HG02571 (cell line): ENCODE data around the gene GBP7.
A peak's percentile ranks its signal among the peaks of the same experiment; 100 is the strongest.

Experiments used
- ATAC-seq: cut with Tn5 transposase; IDR thresholded peaks from one replicate; pipeline ENCODE4 v1.9.1; 2021; ENCODE audit warnings: mild to moderate bottlenecking, moderate library complexity; ENCODE audit not compliant: unreplicated experiment

Gene GBP7

GRCh38 chr1:89125240-89125912 lies 50.4 kb downstream of the GBP7 start:
- ATAC-seq, result peak; percentile 34

- no peak for ATAC-seq
Measured at GRCh38 chr1:89121641-89122040, 54.2 kb downstream of the GBP7 start.

- no peak for ATAC-seq
Measured at GRCh38 chr1:89114662-89115061, 61.1 kb downstream of the GBP7 start.

- no peak for ATAC-seq
Measured at GRCh38 chr1:89112871-89113613, 62.8 kb downstream of the GBP7 start.

GRCh38 chr1:89104687-89105086 lies 71.1 kb downstream of the GBP7 start:
- no peak for ATAC-seq

GRCh38 chr1:89104147-89104546 lies 71.7 kb downstream of the GBP7 start:
- ATAC-seq, result no peak

- ATAC-seq, result no peak
Measured at GRCh38 chr1:89102021-89102420, 73.8 kb downstream of the GBP7 start.

- no peak for ATAC-seq
Measured at GRCh38 chr1:89100412-89100811, 75.4 kb downstream of the GBP7 start.

GRCh38 chr1:89098857-89099256 lies 76.9 kb downstream of the GBP7 start:
- ATAC-seq, result no peak

- no peak for ATAC-seq
Measured at GRCh38 chr1:89095737-89096136, 80.1 kb downstream of the GBP7 start.

GRCh38 chr1:89089962-89090361 lies 85.8 kb downstream of the GBP7 start:
- no peak for ATAC-seq

- ATAC-seq, result no peak
Measured at GRCh38 chr1:89088572-89088971, 87.2 kb downstream of the GBP7 start.

GRCh38 chr1:89087241-89087640 lies 88.6 kb downstream of the GBP7 start:
- ATAC-seq, result no peak

GRCh38 chr1:89085781-89086180 lies 90.0 kb downstream of the GBP7 start:
- ATAC-seq, result no peak
